ENCODE measurements around the gene NME2. TPM values are rescaled to one million over a fixed set of nuclear protein-coding genes. Genes with fewer than 3 reads are reported as not detected.

Gene NME2
- total RNA-seq, 1 donor from 2014 or later, result 381 TPM

- H3K9me3 Mint-ChIP-seq, result no peaks in the 10 kb centered on the region
- H3K4me3 Mint-ChIP-seq, result no peak overlapping the region
- no peak for DNase-seq (ENCODE audit: low spot score in 2 of 2, unreplicated experiment in 2 of 2)
- no peak for TF ChIP-seq CTCF (IDR thresholded peaks at IDR 0.05; ENCODE audit: unreplicated experiment)
- peaks cover 40% of the 10 kb centered on the region for H3K36me3 Mint-ChIP-seq
- no peaks in the 10 kb centered on the region for H3K4me1 Mint-ChIP-seq
- no peak overlapping the region for H3K27ac Mint-ChIP-seq
- no peaks in the 10 kb centered on the region for H3K27me3 Mint-ChIP-seq (ENCODE audit: low read depth)
These were observed 51.7 kb downstream of the NME2 start for GRCh38 chr17:51217946-51218345.

GRCh38 chr17:51221322-51221721 lies 55.1 kb downstream of the NME2 start:
- H3K9me3 Mint-ChIP-seq, result no peaks in the 10 kb centered on the region
- H3K4me3 Mint-ChIP-seq, result no peak overlapping the region
- peaks cover 38% of the 10 kb centered on the region for H3K36me3 Mint-ChIP-seq
- DNase-seq (ENCODE audit: low spot score in 2 of 2, unreplicated experiment in 2 of 2), result no peak
- no peak for TF ChIP-seq CTCF (IDR thresholded peaks at IDR 0.05; ENCODE audit: unreplicated experiment)
- no peaks in the 10 kb centered on the region for H3K27me3 Mint-ChIP-seq (ENCODE audit: low read depth)
- H3K4me1 Mint-ChIP-seq, result peaks cover 4% of the 10 kb centered on the region
- no peak overlapping the region for H3K27ac Mint-ChIP-seq

Other genes starting within 250 kb of the NME2 start
- 67.0 to 74.3 TPM (median 72.9 TPM) in 3 replicates for gene SPAG9, start 45.5 kb upstream of the NME2 start, total RNA-seq
- 114 to 125 TPM (median 124 TPM) in 3 replicates for gene NME1, start 12.9 kb upstream of the NME2 start, total RNA-seq
- gene MBTD1, start 93.6 kb downstream of the NME2 start, total RNA-seq, result 40.0 to 43.0 TPM (median 40.1 TPM) in 3 replicates
- gene UTP18, start 94.1 kb downstream of the NME2 start, total RNA-seq, result 30.5 to 32.7 TPM (median 31.1 TPM) in 3 replicates